ENCODE results near the gene HPGDS. TPM values are rescaled to one million over a fixed set of nuclear protein-coding genes. Genes with fewer than 3 reads are reported as not detected.

HPGDS gene
- total and polyA plus RNA-seq, 2 donors (not counting 1 experiment from before 2014, with no cell fraction given): not detected

- H3K4me1 ChIP-seq (ENCODE audit: control insufficient read depth in 2 of 2, insufficient read depth in 2 of 2, low read length in 2 of 2): no peaks in the 10 kb centered on the region
- no CpG with 5 or more reads among the region's 4 CpGs for WGBS (ENCODE audit: insufficient coverage)
These were observed 21.9 kb upstream of the HPGDS start for GRCh38 chr4:94364527-94364926.

GRCh38 chr4:94363136-94363655 is 20.6 kb upstream of the HPGDS start:
- intact Hi-C loops (cut with micrococcal nuclease): no loop called here
- Histone ChIP-seq H3K79me2 (ENCODE audit: control insufficient read depth, insufficient read depth, low read length) (no peaks in the 10 kb centered on the region), H3K4me1 (ENCODE audit: control insufficient read depth in 2 of 2, insufficient read depth in 2 of 2, low read length in 2 of 2) (no peaks in the 10 kb centered on the region), H3K4me2 (replicated peaks; ENCODE audit: low read depth, low read length, poor library complexity, severe bottlenecking) (no peak overlapping the region), H3K4me3 (ENCODE audit: control extremely low read depth in 1 of 5, extremely low read depth in 1 of 5, insufficient read depth in 1 of 5, low read depth in 2 of 5, low read length in 4 of 5) (no peak overlapping the region), H3K36me3 (replicated peaks in 1 of 2; ENCODE audit: control extremely low read depth in 1 of 2, control insufficient read depth in 1 of 2, extremely low read depth in 1 of 2, insufficient read depth in 2 of 2, low read length in 1 of 2) (no peaks in the 10 kb centered on the region), H2AFZ (ENCODE audit: insufficient read depth, low read depth, low read length, poor library complexity, severe bottlenecking) (no peak overlapping the region), H3K27me3 (replicated peaks in 1 of 4; ENCODE audit: control extremely low read depth in 1 of 4, control insufficient read depth in 3 of 4, insufficient read depth in 4 of 4, low read length in 3 of 4) (no peaks in the 10 kb centered on the region), H3K9me3 (ENCODE audit: control extremely low read depth in 1 of 3, control insufficient read depth in 2 of 3, insufficient read depth in 1 of 3, low read length in 2 of 3) (no peaks in the 10 kb centered on the region), H3K9ac (ENCODE audit: low read length) (no peak overlapping the region), H3K27ac (ENCODE audit: low read length in 2 of 2) (no peak overlapping the region), H4K20me1 (ENCODE audit: control insufficient read depth, insufficient read depth, low read length, poor library complexity, severe bottlenecking) (no peaks in the 10 kb centered on the region)
- no peaks in the 10 kb centered on the region for H3K4me1 Mint-ChIP-seq
- no peak for ATAC-seq (ENCODE audit: low read depth)
- peaks cover 10% of the 10 kb centered on the region for H3K27me3 Mint-ChIP-seq
- H3K27ac Mint-ChIP-seq: no peak overlapping the region
- DNase-seq: no peak
- TF ChIP-seq CTCF (IDR thresholded peaks at IDR 0.05): no peak
- no peak for TF ChIP-seq EZH2 (IDR thresholded peaks at IDR 0.05; ENCODE audit: borderline replicate concordance, insufficient read depth, low read depth, low read length, poor library complexity, severe bottlenecking)
- no CpG with 5 or more reads among the region's 4 CpGs for WGBS (ENCODE audit: insufficient coverage)
- ChIA-PET POLR2A (no interaction called here), CTCF (no interaction called here)
- H3K9me3 Mint-ChIP-seq (ENCODE audit: insufficient read depth): peaks cover 3% of the 10 kb centered on the region
- H3K4me3 Mint-ChIP-seq: no peak overlapping the region

More at GRCh38 chr4:94364527-94364926, 21.9 kb upstream of the HPGDS start:
- CTCF ChIA-PET: no interaction called here
- H3K27me3 Mint-ChIP-seq: peaks cover 12% of the 10 kb centered on the region
- intact Hi-C loops (cut with micrococcal nuclease): no loop called here
- Histone ChIP-seq H4K20me1 (ENCODE audit: control insufficient read depth, insufficient read depth, low read length, poor library complexity, severe bottlenecking) (no peaks in the 10 kb centered on the region), H3K27me3 (replicated peaks in 1 of 4; ENCODE audit: control extremely low read depth in 1 of 4, control insufficient read depth in 3 of 4, insufficient read depth in 4 of 4, low read length in 3 of 4) (no peaks in the 10 kb centered on the region), H3K4me2 (replicated peaks; ENCODE audit: low read depth, low read length, poor library complexity, severe bottlenecking) (no peak overlapping the region), H3K9ac (ENCODE audit: low read length) (no peak overlapping the region), H3K79me2 (ENCODE audit: control insufficient read depth, insufficient read depth, low read length) (no peaks in the 10 kb centered on the region), H3K36me3 (replicated peaks in 1 of 2; ENCODE audit: control extremely low read depth in 1 of 2, control insufficient read depth in 1 of 2, extremely low read depth in 1 of 2, insufficient read depth in 2 of 2, low read length in 1 of 2) (no peaks in the 10 kb centered on the region), H3K9me3 (ENCODE audit: control extremely low read depth in 1 of 3, control insufficient read depth in 2 of 3, insufficient read depth in 1 of 3, low read length in 2 of 3) (no peaks in the 10 kb centered on the region), H2AFZ (ENCODE audit: insufficient read depth, low read depth, low read length, poor library complexity, severe bottlenecking) (no peak overlapping the region), H3K27ac (ENCODE audit: low read length in 2 of 2) (no peak overlapping the region), H3K4me3 (ENCODE audit: control extremely low read depth in 1 of 5, extremely low read depth in 1 of 5, insufficient read depth in 1 of 5, low read depth in 2 of 5, low read length in 4 of 5) (no peak overlapping the region)
- DNase-seq (no peak), ATAC-seq (ENCODE audit: low read depth) (no peak)
- no peak for TF ChIP-seq EZH2 (IDR thresholded peaks at IDR 0.05; ENCODE audit: borderline replicate concordance, insufficient read depth, low read depth, low read length, poor library complexity, severe bottlenecking)
- TF ChIP-seq CTCF (IDR thresholded peaks at IDR 0.05): no peak
- no peaks in the 10 kb centered on the region for H3K4me1 Mint-ChIP-seq
- H3K4me3 Mint-ChIP-seq: no peak overlapping the region
- H3K27ac Mint-ChIP-seq: no peak overlapping the region
- POLR2A ChIA-PET: no interaction called here
- H3K9me3 Mint-ChIP-seq (ENCODE audit: insufficient read depth): peaks cover 3% of the 10 kb centered on the region

All from B cell (primary cell).